ENCODE data around the gene POU3F3. TPM values are rescaled to one million over a fixed set of nuclear protein-coding genes. Genes with fewer than 3 reads are reported as not detected.

Gene POU3F3
- total and polyA plus RNA-seq, 12 donors = 0.03 to 0.18 (median 0.11) TPM; not detected in 4

DNA sequence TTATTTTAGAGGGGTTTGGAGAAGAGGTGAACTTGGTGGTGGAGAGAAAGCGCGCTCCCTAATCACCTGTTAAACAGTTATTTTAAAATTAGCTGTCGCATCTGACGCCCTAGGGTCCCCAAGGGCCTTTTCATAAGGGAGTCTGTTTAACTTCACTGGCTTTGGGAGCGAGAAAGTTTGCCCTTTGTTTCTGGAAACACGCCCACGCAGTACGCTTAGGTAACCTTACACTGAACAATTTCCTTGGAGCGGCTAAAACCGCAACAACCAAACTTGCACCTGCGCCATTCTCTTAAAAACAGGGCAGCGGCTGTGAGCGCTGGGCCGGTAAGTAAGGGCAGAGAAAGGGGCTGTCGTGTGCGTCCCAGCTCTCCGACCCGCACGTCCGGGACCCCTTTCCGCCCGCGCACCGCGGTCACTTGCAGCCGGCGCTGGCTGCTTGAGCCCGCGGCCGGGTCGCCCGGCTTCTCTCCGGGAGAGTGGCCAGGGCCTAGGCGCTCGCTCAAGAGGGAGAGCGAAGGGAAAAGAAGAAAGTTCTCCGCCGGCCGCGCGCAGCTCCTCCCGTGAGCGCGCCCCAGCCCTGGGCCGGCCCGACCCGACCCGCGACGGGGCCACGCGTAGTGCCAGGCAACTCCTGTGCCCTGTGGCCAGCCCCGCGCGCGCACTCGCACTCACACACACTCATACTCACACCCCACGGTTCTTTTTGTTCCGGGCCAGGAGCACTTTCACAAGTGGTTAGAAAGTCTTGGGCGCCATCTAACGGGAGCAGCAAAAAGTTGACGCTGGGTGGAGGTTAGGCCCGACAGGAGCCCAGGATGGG lies 19.2 kb downstream of the POU3F3 start:
- H3K36me3 ChIP-seq (replicated peaks in 1 of 2) = no peaks in the 10 kb centered on the region
- no peaks in the 10 kb centered on the region for H3K9me3 ChIP-seq (replicated peaks in 1 of 3)
- TF ChIP-seq POLR2A (IDR thresholded peaks at IDR 0.05) = no peak
- TF ChIP-seq, protein P1, sequence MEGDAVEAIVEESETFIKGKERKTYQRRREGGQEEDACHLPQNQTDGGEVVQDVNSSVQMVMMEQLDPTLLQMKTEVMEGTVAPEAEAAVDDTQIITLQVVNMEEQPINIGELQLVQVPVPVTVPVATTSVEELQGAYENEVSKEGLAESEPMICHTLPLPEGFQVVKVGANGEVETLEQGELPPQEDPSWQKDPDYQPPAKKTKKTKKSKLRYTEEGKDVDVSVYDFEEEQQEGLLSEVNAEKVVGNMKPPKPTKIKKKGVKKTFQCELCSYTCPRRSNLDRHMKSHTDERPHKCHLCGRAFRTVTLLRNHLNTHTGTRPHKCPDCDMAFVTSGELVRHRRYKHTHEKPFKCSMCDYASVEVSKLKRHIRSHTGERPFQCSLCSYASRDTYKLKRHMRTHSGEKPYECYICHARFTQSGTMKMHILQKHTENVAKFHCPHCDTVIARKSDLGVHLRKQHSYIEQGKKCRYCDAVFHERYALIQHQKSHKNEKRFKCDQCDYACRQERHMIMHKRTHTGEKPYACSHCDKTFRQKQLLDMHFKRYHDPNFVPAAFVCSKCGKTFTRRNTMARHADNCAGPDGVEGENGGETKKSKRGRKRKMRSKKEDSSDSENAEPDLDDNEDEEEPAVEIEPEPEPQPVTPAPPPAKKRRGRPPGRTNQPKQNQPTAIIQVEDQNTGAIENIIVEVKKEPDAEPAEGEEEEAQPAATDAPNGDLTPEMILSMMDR (IDR thresholded peaks at IDR 0.05) = peak; percentile 10 to 40 (median 34)
- H3K27ac ChIP-seq = no peak overlapping the region
- peaks cover 30% of the 10 kb centered on the region for H3K27me3 ChIP-seq
- peak; percentile 47 to 68 (median 49) for DNase-seq
- intact Hi-C loops (cut with DNase I) = no loop called here
- 2 to 5% (median 3%) methylated on average over 17 to 63 of the region's 63 CpGs for WGBS, 4 donors
- H3K4me3 ChIP-seq = peak overlapping the region in 2 of 4 donors; percentile 13 to 52
- H3K4me1 ChIP-seq (replicated peaks in 1 of 2) = peaks cover 4 to 10% of the 10 kb centered on the region in 2 donors

DNA sequence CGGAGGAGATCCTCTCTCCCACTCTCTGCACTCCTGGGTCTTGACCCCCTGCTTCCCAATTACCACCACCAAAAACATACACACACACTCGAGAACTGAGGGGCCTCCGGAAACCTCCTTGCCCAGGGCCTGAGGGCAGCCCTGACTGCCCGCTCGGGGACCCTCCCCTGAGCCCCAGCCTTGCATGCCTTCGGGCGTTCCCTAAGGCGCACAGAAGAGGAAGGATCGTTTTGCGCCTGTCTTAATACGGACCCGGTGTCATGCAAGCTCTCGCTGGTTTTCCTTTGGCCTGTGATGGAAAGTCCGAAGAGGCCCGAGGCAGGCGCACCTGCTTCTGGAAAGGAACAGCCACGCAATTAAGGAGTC lies 19.8 kb downstream of the POU3F3 start:
- peaks cover 4 to 10% of the 10 kb centered on the region in 2 donors for H3K4me1 ChIP-seq (replicated peaks in 1 of 2)
- TF ChIP-seq POLR2A (IDR thresholded peaks at IDR 0.05) = no peak
- TF ChIP-seq, protein P1 (IDR thresholded peaks at IDR 0.05) = peak in 1 of 6 experiments; percentile 3
- no peak for DNase-seq

DNA sequence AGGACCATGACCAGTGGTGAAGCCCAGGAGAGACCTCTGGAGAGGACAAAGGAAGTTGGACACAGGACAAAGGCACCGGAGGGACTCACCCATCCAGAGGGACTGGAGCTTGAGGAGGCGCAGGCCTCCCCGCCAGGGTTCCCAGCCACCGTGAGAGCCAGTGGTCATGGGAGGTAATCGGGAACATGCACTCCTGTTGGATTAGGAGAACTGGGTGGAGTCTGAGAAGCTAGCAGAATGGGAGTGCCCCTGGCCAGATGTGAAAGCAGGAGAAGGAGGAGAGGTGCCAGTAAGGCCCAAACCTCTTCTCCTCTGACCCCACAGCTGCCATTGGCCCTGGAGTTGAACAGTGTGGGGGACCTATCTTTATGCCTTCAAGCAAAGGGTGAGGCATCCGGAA lies 20.3 kb downstream of the POU3F3 start:
- H3K27ac ChIP-seq = no peak overlapping the region
- WGBS, 4 donors = 65 to 75% (median 71%) methylated on average over 4 to 6 of the region's 6 CpGs
- peak in 1 of 7 donors; percentile 17 for DNase-seq
- no peaks in the 10 kb centered on the region for H3K9me3 ChIP-seq (replicated peaks in 1 of 3)
- no peak overlapping the region for H3K4me3 ChIP-seq
- no peaks in the 10 kb centered on the region for H3K36me3 ChIP-seq (replicated peaks in 1 of 2)
- intact Hi-C loops (cut with DNase I) = no loop called here
- TF ChIP-seq POLR2A (IDR thresholded peaks at IDR 0.05) = no peak
- TF ChIP-seq, protein P1 (IDR thresholded peaks at IDR 0.05) = no peak
- H3K27me3 ChIP-seq = peaks cover 23% of the 10 kb centered on the region
- H3K4me1 ChIP-seq (replicated peaks in 1 of 2) = peaks cover 4 to 10% of the 10 kb centered on the region in 2 donors

More for the DNA sequence above, 19.8 kb downstream of the POU3F3 start:
- no peaks in the 10 kb centered on the region for H3K9me3 ChIP-seq (replicated peaks in 1 of 3)
- 26 to 34% (median 30%) methylated on average over 12 to 17 of the region's 17 CpGs for WGBS, 4 donors
- H3K27ac ChIP-seq = no peak overlapping the region
- peaks cover 24% of the 10 kb centered on the region for H3K27me3 ChIP-seq
- H3K36me3 ChIP-seq (replicated peaks in 1 of 2) = no peaks in the 10 kb centered on the region
- intact Hi-C loops (cut with DNase I) = no loop called here
- peak overlapping the region in 1 of 4 donors; percentile 52 for H3K4me3 ChIP-seq

DNA sequence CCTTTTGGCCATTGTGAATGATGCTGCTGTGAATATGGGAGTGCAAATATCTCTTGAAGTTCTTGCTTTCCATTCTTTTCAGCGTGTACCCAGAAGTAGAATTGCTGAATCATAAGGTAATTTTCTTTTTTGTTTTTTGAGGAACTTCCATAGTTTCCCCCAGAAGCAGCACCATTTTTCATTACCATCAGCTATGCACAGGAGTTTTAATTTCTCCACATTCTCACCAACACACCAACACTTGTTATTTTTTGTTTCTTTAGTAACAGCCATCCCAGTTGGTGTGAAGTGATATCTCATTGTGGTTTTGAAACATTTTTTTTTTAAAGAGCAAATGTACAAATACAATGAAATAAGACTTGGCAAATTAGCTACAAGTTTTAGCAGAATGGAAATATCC lies 21.3 kb downstream of the POU3F3 start:
- Histone ChIP-seq H3K4me3 (no peak overlapping the region), H3K4me1 (replicated peaks in 1 of 2) (peaks cover 4 to 10% of the 10 kb centered on the region in 2 donors), H3K9me3 (replicated peaks in 1 of 3) (no peaks in the 10 kb centered on the region), H3K27ac (no peak overlapping the region), H3K27me3 (peaks cover 13% of the 10 kb centered on the region), H3K36me3 (replicated peaks in 1 of 2) (no peaks in the 10 kb centered on the region)
- intact Hi-C loops (cut with DNase I) = no loop called here
- no peak for TF ChIP-seq POLR2A (IDR thresholded peaks at IDR 0.05)
- TF ChIP-seq, protein P1 (IDR thresholded peaks at IDR 0.05) = no peak
- no peak for DNase-seq
- 50 to 75% (median 56%) methylated on average over 1 of the region's 1 CpG for WGBS, 4 donors

Measured in adrenal gland (tissue), 12 donors.